Frontal cortex (tissue), 4 donors: ENCODE measurements around the gene KRTAP4-8. TPM values are rescaled to one million over a fixed set of nuclear protein-coding genes. Genes with fewer than 3 reads are reported as not detected.
"Not testable (repeated sequence)": the region's sequence is repeated elsewhere in the genome, so short reads cannot be mapped to it uniquely, and the experiment has no call there.

Experiments used
- DNase-seq, 2 donors: peaks; one replicate each; pipeline ENCODE4 v3.0.0; 2012; ENCODE audit warnings: low spot score in 2 of 2
- FAIRE-seq: peaks from 2 replicates; lab custom pipeline; 2012; peaks lifted over from hg19 to GRCh38; lab: Jason Lieb, UNC
- total RNA-seq: library from RNA; depleted of rRNA; stranded (reverse); fragments of >200 nt; gene quantifications from one replicate; pipeline ENCODE4 v1.2.3, GENCODE V29; 2014
- donor health status: control.
- donor health status: control.
- donor health status: control.

KRTAP4-8 gene
- total RNA-seq, 1 donor from 2014 or later: not detected

GRCh38 chr17:41069031-41069430, 28.9 kb downstream of the KRTAP4-8 start:
- FAIRE-seq (no peak), DNase-seq (no peak)

GRCh38 chr17:41067281-41067680, 30.7 kb downstream of the KRTAP4-8 start:
- DNase-seq: no peak
- no peak for FAIRE-seq

GRCh38 chr17:41065829-41066624, 31.9 kb downstream of the KRTAP4-8 start, which contains the start of gene KRTAP2-4:
TSS of gene KRTAP2-4 (minus strand) at chr17:41065879. CDS start at chr17:41065845, 34 bp downstream.
- FAIRE-seq: no peak

GRCh38 chr17:41065016-41065689, 32.8 kb downstream of the KRTAP4-8 start:
- DNase-seq, FAIRE-seq: not testable (repeated sequence)

More at GRCh38 chr17:41065829-41066624, 31.9 kb downstream of the KRTAP4-8 start, which contains the start of gene KRTAP2-4:
- no peak for DNase-seq

- no peak for FAIRE-seq
- no peak for DNase-seq
Observed at GRCh38 chr17:41064301-41064700, 33.6 kb downstream of the KRTAP4-8 start.

GRCh38 chr17:41063449-41063848, 34.5 kb downstream of the KRTAP4-8 start:
- FAIRE-seq (no peak), DNase-seq (no peak)

GRCh38 chr17:41061964-41062363, 36.0 kb downstream of the KRTAP4-8 start:
- FAIRE-seq (no peak), DNase-seq (no peak)

GRCh38 chr17:41060052-41060604, 37.8 kb downstream of the KRTAP4-8 start, which contains the start of gene KRTAP2-3:
TSS of gene KRTAP2-3 (minus strand) at chr17:41060114. CDS start at chr17:41060050, 64 bp downstream.
- DNase-seq: no peak
- FAIRE-seq: no peak

- not testable (repeated sequence) for FAIRE-seq
Observed at GRCh38 chr17:41059276-41060051, 38.5 kb downstream of the KRTAP4-8 start.

GRCh38 chr17:41058741-41059140, 39.2 kb downstream of the KRTAP4-8 start:
- DNase-seq (no peak), FAIRE-seq (no peak)

More at GRCh38 chr17:41059276-41060051, 38.5 kb downstream of the KRTAP4-8 start:
- DNase-seq: not testable (repeated sequence)

GRCh38 chr17:41057547-41057946, 40.4 kb downstream of the KRTAP4-8 start:
- no peak for FAIRE-seq

GRCh38 chr17:41055130-41055529, 42.8 kb downstream of the KRTAP4-8 start, which contains the start of gene KRTAP2-2:
TSS of gene KRTAP2-2 (minus strand) at chr17:41055230. CDS start at chr17:41055211, 19 bp downstream.
- DNase-seq, FAIRE-seq: not testable (repeated sequence)

More at GRCh38 chr17:41057547-41057946, 40.4 kb downstream of the KRTAP4-8 start:
- no peak for DNase-seq

- not testable (repeated sequence) for FAIRE-seq
Observed at GRCh38 chr17:41054556-41054955, 43.4 kb downstream of the KRTAP4-8 start.

GRCh38 chr17:41054025-41054424, 43.9 kb downstream of the KRTAP4-8 start:
- FAIRE-seq: no peak
- DNase-seq: no peak

More at GRCh38 chr17:41054556-41054955, 43.4 kb downstream of the KRTAP4-8 start:
- DNase-seq: not testable (repeated sequence)

- no peak for DNase-seq
- no peak for FAIRE-seq
Observed at GRCh38 chr17:41052566-41052965, 45.4 kb downstream of the KRTAP4-8 start.

GRCh38 chr17:41049110-41049509, 48.8 kb downstream of the KRTAP4-8 start:
- FAIRE-seq: no peak

GRCh38 chr17:41048441-41048840, 49.5 kb downstream of the KRTAP4-8 start:
- FAIRE-seq (no peak), DNase-seq (no peak)

More at GRCh38 chr17:41049110-41049509, 48.8 kb downstream of the KRTAP4-8 start:
- DNase-seq: no peak
